H9 (cell line): ENCODE measurements around the gene BCAR1. TPM values are rescaled to one million over a fixed set of nuclear protein-coding genes. Genes with fewer than 3 reads are reported as not detected.

Source experiments
- DNase-seq: peaks from one replicate; pipeline ENCODE4 v3.0.0-alpha.2; 2017
- H2AFZ ChIP-seq: one replicate; pipeline ENCODE4 v1.6.1; 2013; ENCODE audit warnings: mild to moderate bottlenecking, low read length, control low read depth, moderate library complexity
- H2AK5ac ChIP-seq: 2 replicates; pipeline ENCODE4 v1.6.1; 2013; ENCODE audit warnings: low read length, control low read depth, mixed read lengths; ENCODE audit not compliant: insufficient read length
- H2BK120ac ChIP-seq: one replicate; pipeline ENCODE4 v1.6.1; 2013; ENCODE audit warnings: low read depth, mild to moderate bottlenecking, low read length, control low read depth, inconsistent platforms; ENCODE audit not compliant: poor library complexity, severe bottlenecking
- H2BK12ac ChIP-seq: 2 replicates; pipeline ENCODE4 v1.6.1; 2013; ENCODE audit warnings: low read length, control low read depth, mixed read lengths, low read depth; ENCODE audit not compliant: insufficient read length
- H2BK15ac ChIP-seq: 2 replicates; pipeline ENCODE4 v1.6.1; 2013; ENCODE audit warnings: low read depth, low read length, control low read depth
- H2BK20ac ChIP-seq: one replicate; pipeline ENCODE4 v1.6.1; 2013; ENCODE audit warnings: low read depth, mild to moderate bottlenecking, low read length, control low read depth, inconsistent platforms; ENCODE audit not compliant: poor library complexity, severe bottlenecking
- H2BK5ac ChIP-seq: 2 replicates; pipeline ENCODE4 v1.6.1; 2013; ENCODE audit warnings: low read length, control low read depth, mixed read lengths; ENCODE audit not compliant: insufficient read length
- H3K14ac ChIP-seq: 2 replicates; pipeline ENCODE4 v1.6.1; 2013; ENCODE audit warnings: low read length, control low read depth; ENCODE audit not compliant: insufficient read depth
- H3K18ac ChIP-seq: 2 replicates; pipeline ENCODE4 v1.6.1; 2013; ENCODE audit warnings: low read depth, mild to moderate bottlenecking, mixed read lengths, low read length, control low read depth; ENCODE audit not compliant: insufficient read length
- H3K23ac ChIP-seq: 2 replicates; pipeline ENCODE4 v1.6.1; 2013; ENCODE audit warnings: low read length, control low read depth, mixed read lengths, low read depth; ENCODE audit not compliant: insufficient read length
- H3K23me2 ChIP-seq: 2 replicates; pipeline ENCODE4 v1.6.1; 2013; ENCODE audit warnings: low read depth, mild to moderate bottlenecking, mixed read lengths, low read length, control low read depth; ENCODE audit not compliant: insufficient read length, poor library complexity, severe bottlenecking
- H3K27ac ChIP-seq: 2 replicates; pipeline ENCODE4 v1.5.1; 2013; ENCODE audit warnings: low read length, control low read depth, mixed read lengths, low read depth; ENCODE audit not compliant: insufficient read length
- H3K27me3 ChIP-seq: 2 replicates; pipeline ENCODE4 v1.6.1; 2013; ENCODE audit warnings: low read length, control low read depth, inconsistent platforms; ENCODE audit not compliant: insufficient read depth
- H3K4ac ChIP-seq: 2 replicates; pipeline ENCODE4 v1.6.1; 2013; ENCODE audit warnings: low read depth, mild to moderate bottlenecking, control low read depth, inconsistent platforms, low read length, moderate library complexity
- H3K4me1 ChIP-seq: 2 replicates; pipeline ENCODE4 v1.6.1; 2013; ENCODE audit warnings: low read length, control low read depth, inconsistent platforms; ENCODE audit not compliant: insufficient read depth
- H3K4me2 ChIP-seq: 2 replicates; pipeline ENCODE4 v1.6.1; 2013; ENCODE audit warnings: low read length, control low read depth, mixed read lengths; ENCODE audit not compliant: insufficient read length, insufficient read depth
- H3K56ac ChIP-seq: 2 replicates; pipeline ENCODE4 v1.6.1; 2013; ENCODE audit warnings: low read depth, mild to moderate bottlenecking, mixed read lengths, low read length, control low read depth; ENCODE audit not compliant: insufficient read length
- H3K79me1 ChIP-seq: 2 replicates; pipeline ENCODE4 v1.6.1; 2013; ENCODE audit warnings: low read depth, mild to moderate bottlenecking, moderate library complexity, low read length, control low read depth, inconsistent platforms; ENCODE audit not compliant: insufficient read depth, poor library complexity, severe bottlenecking
- H3K79me2 ChIP-seq: 2 replicates; pipeline ENCODE4 v1.6.1; 2013; ENCODE audit warnings: low read length, control low read depth, inconsistent platforms; ENCODE audit not compliant: insufficient read depth
- H3K9ac ChIP-seq: 2 replicates; pipeline ENCODE4 v1.6.1; 2013; ENCODE audit warnings: low read length, control low read depth, mixed read lengths; ENCODE audit not compliant: insufficient read length; ENCODE audit errors: extremely low read depth
- H3K9me3 ChIP-seq: one replicate; pipeline ENCODE4 v1.6.1; 2013; ENCODE audit warnings: low read depth, low read length, inconsistent platforms; ENCODE audit not compliant: control insufficient read depth
- H3T11ph ChIP-seq: one replicate; pipeline ENCODE4 v1.6.1; 2013; ENCODE audit warnings: mild to moderate bottlenecking, low read length, control low read depth, inconsistent platforms
- H4K20me1 ChIP-seq: one replicate; pipeline ENCODE4 v1.6.1; 2013; ENCODE audit not compliant: control insufficient read depth, insufficient read length, insufficient read depth
- H4K5ac ChIP-seq: 2 replicates; pipeline ENCODE4 v1.6.1; 2013; ENCODE audit warnings: low read depth, mild to moderate bottlenecking, mixed read lengths, low read length, control low read depth; ENCODE audit not compliant: insufficient read length
- H4K8ac ChIP-seq: replicated peaks from 2 replicates; pipeline ENCODE4 v1.6.1; 2013; ENCODE audit warnings: low read length, control low read depth, mixed read lengths, low read depth; ENCODE audit not compliant: insufficient read length
- H4K91ac ChIP-seq: 2 replicates; pipeline ENCODE4 v1.6.1; 2013; ENCODE audit warnings: low read depth, mild to moderate bottlenecking, moderate library complexity, mixed read lengths, low read length, control low read depth; ENCODE audit not compliant: insufficient read length
- H3K27ac Mint-ChIP-seq, 3 experiments: 2 replicates in 2 of 3; 3 replicates in 1 of 3; pipeline ENCODE4 v1.8.0; 2020 to 2021; ENCODE audit warnings: mixed read lengths in 3 of 3, mild to moderate bottlenecking in 1 of 3, moderate library complexity in 1 of 3
- H3K27me3 Mint-ChIP-seq: 2 replicates; pipeline ENCODE4 v1.8.0; 2021; ENCODE audit warnings: low read depth, mild to moderate bottlenecking, moderate library complexity, mixed read lengths
- H3K36me3 Mint-ChIP-seq, 3 experiments: 2 replicates in 2 of 3; 3 replicates in 1 of 3; pipeline ENCODE4 v1.8.0; 2020 to 2021; ENCODE audit warnings: low read depth in 3 of 3, mixed read lengths in 3 of 3; ENCODE audit not compliant: insufficient read depth in 1 of 3
- H3K4me1 Mint-ChIP-seq, 2 experiments: 2 replicates each; pipeline ENCODE4 v1.8.0; 2020; ENCODE audit warnings: mixed read lengths in 2 of 2
- H3K4me3 Mint-ChIP-seq, 2 experiments: 2 replicates in 1 of 2; 3 replicates in 1 of 2; pipeline ENCODE4 v1.8.0; 2020 to 2021; ENCODE audit warnings: mild to moderate bottlenecking in 2 of 2, mixed read lengths in 2 of 2, moderate library complexity in 1 of 2
- H3K9me3 Mint-ChIP-seq, 2 experiments: 2 replicates in 1 of 2; 3 replicates in 1 of 2; pipeline ENCODE4 v1.8.0; 2020; ENCODE audit warnings: mild to moderate bottlenecking in 2 of 2, mixed read lengths in 2 of 2, moderate library complexity in 1 of 2
- CTCF ChIP-seq: fragments of 200-600 bp; sonication (generic); conservative IDR thresholded peaks from 3 replicates; pipeline ENCODE4 v1.8.0; 2021; ENCODE audit warnings: antibody characterized with exemption, mild to moderate bottlenecking
- WGBS: extraction: QIAGEN DNeasy Blood & Tissue Kit; methylation state at CpG from one replicate; pipeline ENCODE4 v1.1.7; 2013; ENCODE audit warnings: missing lambda C conversion rate, low lambda C conversion rate, mixed read lengths; ENCODE audit not compliant: insufficient read length; ENCODE audit errors: extremely low coverage; 5-methylcytosine and 5-hydroxymethylcytosine counted together
- total RNA-seq: library from RNA; stranded (reverse); gene quantifications from 2 replicates; pipeline ENCODE4 v1.2.1, GENCODE V29; 2021

Gene BCAR1
- total RNA-seq, 1 experiment from 2014 or later, result 97.1 TPM

- peak overlapping the region; percentile 71 for H3K4me2 ChIP-seq
- no peak for DNase-seq
- Mint-ChIP-seq H3K36me3 (no peaks in the 10 kb centered on the region; a peak in 1 of 7 replicates), H3K4me1 (peaks cover 62 to 72% of the 10 kb centered on the region in 2 experiments), H3K4me3 (peak overlapping the region; percentile 54 to 78), H3K9me3 (no peaks in the 10 kb centered on the region), H3K27me3 (no peaks in the 10 kb centered on the region), H3K27ac (peak overlapping the region; percentile 94 to 99 (median 95))
- peak overlapping the region; percentile 12 for H3K4ac ChIP-seq
- H3K56ac ChIP-seq, result no peak overlapping the region
- no peaks in the 10 kb centered on the region for H3K27me3 ChIP-seq
- H2BK120ac ChIP-seq, result no peak overlapping the region
- H3K9me3 ChIP-seq, result no peaks in the 10 kb centered on the region
- TF ChIP-seq CTCF, result no peak
- peaks cover 6% of the 10 kb centered on the region for H3K79me1 ChIP-seq
- no peak overlapping the region for H2AFZ ChIP-seq
- peaks cover 22% of the 10 kb centered on the region; the same call in 1 of the 2 replicates for H3K4me1 ChIP-seq
- H2AK5ac ChIP-seq, result no peak overlapping the region
- no peak overlapping the region for H2BK20ac ChIP-seq
- no peaks in the 10 kb centered on the region for H4K20me1 ChIP-seq
- H3K18ac ChIP-seq, result peak overlapping the region; percentile 77
- H3K9ac ChIP-seq, result peak overlapping the region; percentile 77
- no peak overlapping the region for H3T11ph ChIP-seq
- WGBS, result no CpG with 5 or more reads among the region's 24 CpGs
- peak overlapping the region; percentile 82 for H3K27ac ChIP-seq
- no peak overlapping the region for H4K8ac ChIP-seq
- no peak overlapping the region for H3K23ac ChIP-seq
- H3K79me2 ChIP-seq, result peaks cover 45% of the 10 kb centered on the region; the same call in 1 of the 2 replicates
- H2BK12ac ChIP-seq, result peak overlapping the region; percentile 74
- H4K91ac ChIP-seq, result peak overlapping the region; percentile 76
- peak overlapping the region; percentile 16 for H2BK5ac ChIP-seq
- no peak overlapping the region for H2BK15ac ChIP-seq
- H3K23me2 ChIP-seq, result peaks cover 15% of the 10 kb centered on the region
- peak overlapping the region; percentile 90 for H3K14ac ChIP-seq
- no peak overlapping the region for H4K5ac ChIP-seq
Measured at GRCh38 chr16:75252049-75252864, 833 bp upstream of the BCAR1 start.
